GM10847 (cell line): ENCODE measurements around the gene GRK1.

Source experiments
- POLR2A ChIP-seq: IDR thresholded peaks from 2 replicates; pipeline ENCODE4 v1.6.1; 2011; ENCODE audit not compliant: insufficient read length; ENCODE audit errors: extremely low read depth

GRK1 gene

GRCh38 chr13:113643593-113643992 lies 23.4 kb upstream of the GRK1 start:
- no peak for TF ChIP-seq POLR2A

- TF ChIP-seq POLR2A: no peak
Measured at GRCh38 chr13:113644800-113645199, 22.2 kb upstream of the GRK1 start.

GRCh38 chr13:113645329-113645728 lies 21.7 kb upstream of the GRK1 start:
- TF ChIP-seq POLR2A: no peak

- no peak for TF ChIP-seq POLR2A
Measured at GRCh38 chr13:113646376-113646775, 20.6 kb upstream of the GRK1 start.

- TF ChIP-seq POLR2A: no peak
Measured at GRCh38 chr13:113646921-113647340, 20.1 kb upstream of the GRK1 start.

GRCh38 chr13:113647351-113648215 lies 19.4 kb upstream of the GRK1 start:
- no peak for TF ChIP-seq POLR2A

- no peak for TF ChIP-seq POLR2A
Measured at GRCh38 chr13:113648216-113648610, 18.8 kb upstream of the GRK1 start.

- TF ChIP-seq POLR2A: no peak
Measured at GRCh38 chr13:113649212-113649611, 17.8 kb upstream of the GRK1 start.

GRCh38 chr13:113650275-113650674 lies 16.7 kb upstream of the GRK1 start:
- TF ChIP-seq POLR2A: no peak

GRCh38 chr13:113650731-113651148 lies 16.3 kb upstream of the GRK1 start:
- TF ChIP-seq POLR2A: no peak

GRCh38 chr13:113651511-113652403 lies 15.3 kb upstream of the GRK1 start:
- TF ChIP-seq POLR2A: no peak

GRCh38 chr13:113652404-113653263 lies 14.4 kb upstream of the GRK1 start:
- no peak for TF ChIP-seq POLR2A

GRCh38 chr13:113653264-113654174 lies 13.5 kb upstream of the GRK1 start:
- no peak for TF ChIP-seq POLR2A

- TF ChIP-seq POLR2A: no peak
Measured at GRCh38 chr13:113654175-113654560, 12.9 kb upstream of the GRK1 start.
